Heart left ventricle (tissue), 13 donors: ENCODE measurements around the gene EWSR1.

Experiments used
- POLR2A ChIP-seq, 2 donors: fragments of 450-650 bp; IDR thresholded peaks; one replicate each; pipeline ENCODE4 v1.6.1; 2017; ENCODE audit warnings: antibody characterized with exemption in 2 of 2, mild to moderate bottlenecking in 2 of 2, moderate library complexity in 2 of 2
- TF ChIP-seq, protein P1 (sequence below), 12 donors: fragments of 200-600 bp; sonication (generic) in 4 of 12; IDR thresholded peaks; one replicate each; pipeline versions ENCODE4 v1.5.0 to v1.8.0; 2018 to 2022; ENCODE audit warnings: antibody characterized with exemption in 12 of 12, mild to moderate bottlenecking in 5 of 12
- donor health status: ischemic (EF 13 %, LVEDD 7.1; RV severe dilation, severe dysfunction).
- donor health status: DM: no; HTN: yes; CAD: no.
- donor health status: DM: no; HTN: no; CAD: no.
- donor health status: ischemic (EF 25% LVEDD 6.9; RV normal size, moderate dysfunction).
- donor health status: ischemic (EF 25% LVEDD 5.7; RV mildly dilated, moderate dysfunction).
- donor health status: ischemic (EF 35%, LVEDD 5.7; RV mildly dilated, moderate dysfunction).
- donor health status: nonischemic (EF 11% LVEDD 7.7; RV severe dilation, severe dysfunction).
- donor health status: DM: yes; HTN: yes; CAD: no.
- donor health status: PGD.
- donor health status: ischemic (EF 29% LVEDD 5.4; RV normal size, mild dysfunction).
- donor health status: nonischemic (EF 23%, LVEDD 6.1; RV moderate dilation, normal function).

DNA sequence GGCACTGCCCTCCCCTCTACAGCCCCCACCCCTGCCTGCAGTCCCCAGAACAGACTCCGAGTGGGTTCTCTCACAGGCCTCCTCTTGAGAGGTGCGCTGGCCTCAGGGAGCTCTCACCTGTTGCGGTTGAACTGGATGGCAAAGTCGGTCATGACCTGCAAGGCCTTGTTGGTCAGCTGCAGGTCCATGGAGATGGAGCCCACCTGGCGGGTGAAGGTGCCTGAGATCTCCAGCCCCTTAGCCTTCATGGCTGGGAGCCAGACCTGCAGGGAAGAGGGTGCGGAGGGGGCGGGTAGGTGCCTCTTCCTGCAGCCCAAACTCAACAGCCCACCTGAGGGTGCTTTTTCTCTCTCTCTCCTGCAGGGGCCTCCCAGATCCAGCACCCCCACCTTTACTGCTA, 66.1 kb downstream of the EWSR1 start:
- TF ChIP-seq, protein P1, sequence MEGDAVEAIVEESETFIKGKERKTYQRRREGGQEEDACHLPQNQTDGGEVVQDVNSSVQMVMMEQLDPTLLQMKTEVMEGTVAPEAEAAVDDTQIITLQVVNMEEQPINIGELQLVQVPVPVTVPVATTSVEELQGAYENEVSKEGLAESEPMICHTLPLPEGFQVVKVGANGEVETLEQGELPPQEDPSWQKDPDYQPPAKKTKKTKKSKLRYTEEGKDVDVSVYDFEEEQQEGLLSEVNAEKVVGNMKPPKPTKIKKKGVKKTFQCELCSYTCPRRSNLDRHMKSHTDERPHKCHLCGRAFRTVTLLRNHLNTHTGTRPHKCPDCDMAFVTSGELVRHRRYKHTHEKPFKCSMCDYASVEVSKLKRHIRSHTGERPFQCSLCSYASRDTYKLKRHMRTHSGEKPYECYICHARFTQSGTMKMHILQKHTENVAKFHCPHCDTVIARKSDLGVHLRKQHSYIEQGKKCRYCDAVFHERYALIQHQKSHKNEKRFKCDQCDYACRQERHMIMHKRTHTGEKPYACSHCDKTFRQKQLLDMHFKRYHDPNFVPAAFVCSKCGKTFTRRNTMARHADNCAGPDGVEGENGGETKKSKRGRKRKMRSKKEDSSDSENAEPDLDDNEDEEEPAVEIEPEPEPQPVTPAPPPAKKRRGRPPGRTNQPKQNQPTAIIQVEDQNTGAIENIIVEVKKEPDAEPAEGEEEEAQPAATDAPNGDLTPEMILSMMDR (IDR thresholded peaks at IDR 0.05) = no peak
- TF ChIP-seq POLR2A (IDR thresholded peaks at IDR 0.05) = no peak
